Fibroblast of skin of abdomen (primary cell): ENCODE results near the gene AAK1.
"Not testable (repeated sequence)": the region's sequence is repeated elsewhere in the genome, so short reads cannot be mapped to it uniquely, and the experiment has no call there.

Experiments used
- DNase-seq: peaks from one replicate; pipeline ENCODE4 v3.0.0-alpha.2; 2013

AAK1 gene

GRCh38 chr2:69624611-69625010 is 18.9 kb downstream of the AAK1 start:
- DNase-seq: no peak

- DNase-seq: no peak
These were observed 19.4 kb downstream of the AAK1 start for GRCh38 chr2:69624131-69624530.

- DNase-seq: no peak
These were observed 20.3 kb downstream of the AAK1 start for GRCh38 chr2:69623236-69623635.

- DNase-seq: not testable (repeated sequence)
These were observed 20.7 kb downstream of the AAK1 start for GRCh38 chr2:69622805-69623204.

- not testable (repeated sequence) for DNase-seq
These were observed 21.5 kb downstream of the AAK1 start for GRCh38 chr2:69622017-69622540.

GRCh38 chr2:69621440-69621839 is 22.1 kb downstream of the AAK1 start:
- DNase-seq: no peak

GRCh38 chr2:69620870-69621269 is 22.7 kb downstream of the AAK1 start:
- DNase-seq: no peak

GRCh38 chr2:69619725-69620124 is 23.8 kb downstream of the AAK1 start:
- no peak for DNase-seq

GRCh38 chr2:69618362-69618761 is 25.2 kb downstream of the AAK1 start:
- DNase-seq: no peak

GRCh38 chr2:69617744-69618143 is 25.8 kb downstream of the AAK1 start:
- DNase-seq: no peak

GRCh38 chr2:69616755-69617154 is 26.8 kb downstream of the AAK1 start:
- no peak for DNase-seq

GRCh38 chr2:69615969-69616368 is 27.6 kb downstream of the AAK1 start:
- DNase-seq: no peak

GRCh38 chr2:69615078-69615625 is 28.4 kb downstream of the AAK1 start:
- no peak for DNase-seq

GRCh38 chr2:69612707-69613106 is 30.8 kb downstream of the AAK1 start:
- DNase-seq: no peak

GRCh38 chr2:69612200-69612599 is 31.3 kb downstream of the AAK1 start:
- no peak for DNase-seq

GRCh38 chr2:69608109-69608508 is 35.4 kb downstream of the AAK1 start:
- no peak for DNase-seq

GRCh38 chr2:69606771-69607170 is 36.8 kb downstream of the AAK1 start:
- DNase-seq: not testable (repeated sequence)

GRCh38 chr2:69605284-69605683 is 38.3 kb downstream of the AAK1 start:
- no peak for DNase-seq

GRCh38 chr2:69604836-69605235 is 38.7 kb downstream of the AAK1 start:
- DNase-seq: no peak

GRCh38 chr2:69604026-69604678 is 39.4 kb downstream of the AAK1 start:
- no peak for DNase-seq

GRCh38 chr2:69603146-69603743 is 40.3 kb downstream of the AAK1 start:
- DNase-seq: peak; percentile 23

GRCh38 chr2:69601179-69601612 is 42.3 kb downstream of the AAK1 start:
- DNase-seq: peak; percentile 78

- no peak for DNase-seq
These were observed 43.1 kb downstream of the AAK1 start for GRCh38 chr2:69600425-69600824.
